ENCODE data around the gene TRAF3.
"Not testable (repeated sequence)": the region's sequence is repeated elsewhere in the genome, so short reads cannot be mapped to it uniquely, and the experiment has no call there.

The TRAF3 gene

GRCh38 chr14:102764220-102764671, 13.0 kb upstream of the TRAF3 start:
- Histone ChIP-seq H2AFZ (ENCODE audit: low read depth, low read length, severe bottlenecking) (no peak overlapping the region), H3K27me3 (ENCODE audit: low read length) (no peaks in the 10 kb centered on the region), H4K20me1 (ENCODE audit: low read depth, low read length) (no peaks in the 10 kb centered on the region), H3K4me2 (ENCODE audit: low read depth, low read length, poor library complexity, severe bottlenecking) (no peak overlapping the region), H3K79me2 (ENCODE audit: insufficient read depth, low read length) (no peaks in the 10 kb centered on the region), H3K36me3 (ENCODE audit: low read length) (no peaks in the 10 kb centered on the region), H3K9me2 (replicated peaks; ENCODE audit: insufficient read depth, low read length) (no peaks in the 10 kb centered on the region), H3F3A (ENCODE audit: insufficient read depth) (no peaks in the 10 kb centered on the region), H3K4me3 (ENCODE audit: insufficient read depth, low read length, poor library complexity, severe bottlenecking) (no peak overlapping the region), H3K27ac (ENCODE audit: low read depth, low read length) (no peak overlapping the region), H3K9ac (ENCODE audit: low read length) (no peak overlapping the region), H3K9me3 (ENCODE audit: insufficient read depth, low read length) (no peaks in the 10 kb centered on the region)
- TF ChIP-seq CTCF (IDR thresholded peaks at IDR 0.05; ENCODE audit: insufficient read depth, low read length, poor library complexity, severe bottlenecking), result no peak
- TF ChIP-seq EZH2phosphoT487 (conservative IDR thresholded peaks at IDR 0.05; ENCODE audit: low read length), result no peak

- H3K27ac ChIP-seq (ENCODE audit: low read depth, low read length); H3K9me3 ChIP-seq (ENCODE audit: insufficient read depth, low read length); H3K79me2 ChIP-seq (ENCODE audit: insufficient read depth, low read length); H2AFZ ChIP-seq (ENCODE audit: low read depth, low read length, severe bottlenecking); H3K9me2 ChIP-seq (replicated peaks; ENCODE audit: insufficient read depth, low read length); H3K27me3 ChIP-seq (ENCODE audit: low read length); H3F3A ChIP-seq (ENCODE audit: insufficient read depth); H3K9ac ChIP-seq (ENCODE audit: low read length); H3K36me3 ChIP-seq (ENCODE audit: low read length); H3K4me2 ChIP-seq (ENCODE audit: low read depth, low read length, poor library complexity, severe bottlenecking); H4K20me1 ChIP-seq (ENCODE audit: low read depth, low read length); H3K4me3 ChIP-seq (ENCODE audit: insufficient read depth, low read length, poor library complexity, severe bottlenecking): not testable (repeated sequence)
These were observed 11.5 kb upstream of the TRAF3 start for GRCh38 chr14:102765770-102766169.

DNA sequence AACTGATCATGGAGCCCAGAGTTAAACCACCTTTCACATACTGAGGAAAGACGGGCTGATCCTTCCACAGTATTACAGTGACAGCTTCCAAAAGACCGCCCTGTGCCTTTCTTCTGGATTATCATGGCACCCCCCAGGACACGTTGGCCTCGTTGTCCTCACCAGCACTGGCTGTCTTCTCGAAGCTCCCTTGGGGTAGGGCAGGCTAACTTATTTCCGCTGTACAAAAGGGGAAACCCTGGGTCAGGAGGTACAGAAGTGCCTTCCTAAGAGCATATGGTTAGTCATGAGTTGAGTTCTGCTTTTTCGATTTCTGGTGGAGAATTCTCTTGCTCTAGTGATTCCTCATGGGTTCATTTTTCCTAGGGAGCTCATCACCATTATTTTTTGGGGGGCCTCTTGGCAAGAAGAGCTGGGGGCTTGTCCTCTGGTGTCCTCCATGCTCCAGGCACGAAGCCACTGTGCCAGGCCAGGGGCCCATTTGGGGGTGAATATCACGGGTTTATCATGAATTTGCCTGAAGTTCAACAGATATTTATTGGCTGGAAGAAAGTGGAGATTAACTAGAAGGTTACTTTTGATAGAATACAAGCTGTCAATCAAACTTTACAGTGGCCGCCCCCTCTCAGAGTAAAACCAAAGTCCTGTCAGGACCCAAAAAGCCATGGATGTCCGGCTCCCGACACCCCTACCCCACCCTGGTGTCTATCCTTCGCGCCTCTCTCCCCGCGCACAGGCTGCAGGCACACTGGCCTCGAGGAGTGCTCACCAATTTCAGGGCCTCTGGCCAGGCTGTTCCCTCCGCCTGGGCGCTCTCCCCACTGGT, 8.8 kb upstream of the TRAF3 start:
- Histone ChIP-seq H3K27ac (ENCODE audit: low read depth, low read length) (no peak overlapping the region), H3K9me2 (replicated peaks; ENCODE audit: insufficient read depth, low read length) (no peaks in the 10 kb centered on the region), H3K27me3 (ENCODE audit: low read length) (no peaks in the 10 kb centered on the region), H3K79me2 (ENCODE audit: insufficient read depth, low read length) (no peaks in the 10 kb centered on the region), H3K4me2 (ENCODE audit: low read depth, low read length, poor library complexity, severe bottlenecking) (no peak overlapping the region), H3K4me3 (ENCODE audit: insufficient read depth, low read length, poor library complexity, severe bottlenecking) (no peak overlapping the region), H3K36me3 (ENCODE audit: low read length) (no peaks in the 10 kb centered on the region), H3K9ac (ENCODE audit: low read length) (no peak overlapping the region), H3F3A (ENCODE audit: insufficient read depth) (no peaks in the 10 kb centered on the region), H2AFZ (ENCODE audit: low read depth, low read length, severe bottlenecking) (no peak overlapping the region), H4K20me1 (ENCODE audit: low read depth, low read length) (no peaks in the 10 kb centered on the region), H3K9me3 (ENCODE audit: insufficient read depth, low read length) (no peaks in the 10 kb centered on the region)
- TF ChIP-seq CTCF (IDR thresholded peaks at IDR 0.05; ENCODE audit: insufficient read depth, low read length, poor library complexity, severe bottlenecking), result no peak
- no peak for TF ChIP-seq EZH2phosphoT487 (conservative IDR thresholded peaks at IDR 0.05; ENCODE audit: low read length)

GRCh38 chr14:102769049-102769327, 8.3 kb upstream of the TRAF3 start:
- H3K9ac ChIP-seq (ENCODE audit: low read length), result no peak overlapping the region
- no peaks in the 10 kb centered on the region for H3K9me3 ChIP-seq (ENCODE audit: insufficient read depth, low read length)
- H3K27me3 ChIP-seq (ENCODE audit: low read length), result no peaks in the 10 kb centered on the region
- H4K20me1 ChIP-seq (ENCODE audit: low read depth, low read length), result no peaks in the 10 kb centered on the region
- no peak overlapping the region for H3K4me2 ChIP-seq (ENCODE audit: low read depth, low read length, poor library complexity, severe bottlenecking)
- H3K4me3 ChIP-seq (ENCODE audit: insufficient read depth, low read length, poor library complexity, severe bottlenecking), result no peak overlapping the region
- no peaks in the 10 kb centered on the region for H3K36me3 ChIP-seq (ENCODE audit: low read length)
- no peak overlapping the region for H3K27ac ChIP-seq (ENCODE audit: low read depth, low read length)
- TF ChIP-seq CTCF (IDR thresholded peaks at IDR 0.05; ENCODE audit: insufficient read depth, low read length, poor library complexity, severe bottlenecking), result no peak
- TF ChIP-seq EZH2phosphoT487 (conservative IDR thresholded peaks at IDR 0.05; ENCODE audit: low read length), result no peak
- no peaks in the 10 kb centered on the region for H3K9me2 ChIP-seq (replicated peaks; ENCODE audit: insufficient read depth, low read length)
- no peak overlapping the region for H2AFZ ChIP-seq (ENCODE audit: low read depth, low read length, severe bottlenecking)
- no peaks in the 10 kb centered on the region for H3F3A ChIP-seq (ENCODE audit: insufficient read depth)
- no peaks in the 10 kb centered on the region for H3K79me2 ChIP-seq (ENCODE audit: insufficient read depth, low read length)
